Endothelial cell of umbilical vein (primary cell): ENCODE data around the gene HES2.

Experiments used
- POLR2A ChIP-seq: IDR thresholded peaks from 2 replicates; pipeline ENCODE4 v1.6.1; 2012; ENCODE audit warnings: low read depth, mild to moderate bottlenecking, control low read depth, low read length
- TF ChIP-seq, protein P1 (sequence below), 2 donors: IDR thresholded peaks; 1 replicate in 1 of 2; 2 replicates in 1 of 2; pipeline ENCODE4 v1.5.1; 2011; ENCODE audit warnings: low read length in 2 of 2, mild to moderate bottlenecking in 2 of 2, moderate library complexity in 2 of 2, control low read depth in 1 of 2, inconsistent platforms in 1 of 2, low read depth in 1 of 2; ENCODE audit not compliant: insufficient read depth in 1 of 2; ENCODE audit errors: extremely low read depth in 1 of 2

DNA sequence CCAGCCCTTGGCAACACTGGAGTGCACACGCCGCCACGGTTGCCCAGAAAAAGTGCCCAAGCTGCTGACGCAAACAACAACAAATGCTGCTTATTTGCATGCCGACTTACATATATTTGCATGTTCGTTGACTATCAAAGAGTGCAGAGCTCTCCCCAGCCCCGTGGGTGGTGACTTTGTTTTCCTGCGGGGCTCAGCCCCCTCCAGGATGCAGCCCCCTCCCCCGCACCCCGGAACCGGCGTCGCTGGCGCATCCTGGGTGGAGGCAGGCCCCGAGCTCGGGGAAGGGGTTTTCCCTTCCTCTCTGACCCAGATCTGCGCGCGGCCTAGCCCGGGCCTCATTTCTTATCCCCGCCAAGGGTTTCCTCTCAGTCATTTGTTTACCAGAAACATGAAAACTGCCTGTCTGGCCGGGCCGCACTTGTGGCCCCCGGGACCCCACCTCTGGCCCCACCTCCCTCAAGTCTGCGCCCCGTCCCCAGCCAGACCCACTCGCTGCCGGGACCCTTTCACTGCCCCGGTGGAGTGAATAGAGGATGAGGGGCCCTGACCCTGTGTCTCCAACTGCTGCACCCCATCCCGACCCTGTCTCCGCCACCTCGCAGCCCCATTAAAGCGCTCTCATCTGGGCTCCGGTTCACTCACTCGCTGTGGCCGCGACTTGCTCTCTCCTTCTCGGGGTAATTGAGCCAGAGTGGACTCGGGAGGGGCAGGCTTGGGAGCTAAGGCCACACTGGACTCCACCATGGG, 40.8 kb upstream of the HES2 start:
- no peak for TF ChIP-seq POLR2A
- TF ChIP-seq, protein P1, sequence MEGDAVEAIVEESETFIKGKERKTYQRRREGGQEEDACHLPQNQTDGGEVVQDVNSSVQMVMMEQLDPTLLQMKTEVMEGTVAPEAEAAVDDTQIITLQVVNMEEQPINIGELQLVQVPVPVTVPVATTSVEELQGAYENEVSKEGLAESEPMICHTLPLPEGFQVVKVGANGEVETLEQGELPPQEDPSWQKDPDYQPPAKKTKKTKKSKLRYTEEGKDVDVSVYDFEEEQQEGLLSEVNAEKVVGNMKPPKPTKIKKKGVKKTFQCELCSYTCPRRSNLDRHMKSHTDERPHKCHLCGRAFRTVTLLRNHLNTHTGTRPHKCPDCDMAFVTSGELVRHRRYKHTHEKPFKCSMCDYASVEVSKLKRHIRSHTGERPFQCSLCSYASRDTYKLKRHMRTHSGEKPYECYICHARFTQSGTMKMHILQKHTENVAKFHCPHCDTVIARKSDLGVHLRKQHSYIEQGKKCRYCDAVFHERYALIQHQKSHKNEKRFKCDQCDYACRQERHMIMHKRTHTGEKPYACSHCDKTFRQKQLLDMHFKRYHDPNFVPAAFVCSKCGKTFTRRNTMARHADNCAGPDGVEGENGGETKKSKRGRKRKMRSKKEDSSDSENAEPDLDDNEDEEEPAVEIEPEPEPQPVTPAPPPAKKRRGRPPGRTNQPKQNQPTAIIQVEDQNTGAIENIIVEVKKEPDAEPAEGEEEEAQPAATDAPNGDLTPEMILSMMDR (IDR thresholded peaks at IDR 0.05; ENCODE audit: extremely low read depth in 1 of 2, insufficient read depth in 1 of 2, low read depth in 1 of 2, low read length in 2 of 2): no peak
